LNCaP clone FGC (cell line): Measurements from ENCODE around the gene RAB33B.
"Not testable (repeated sequence)": the region's sequence is repeated elsewhere in the genome, so short reads cannot be mapped to it uniquely, and the experiment has no call there.

Experiments
- DNase-seq: peaks from one replicate; pipeline ENCODE4 v3.0.0-alpha.2; 2011; ENCODE audit warnings: low read depth
- H3K4me3 ChIP-seq: 2 replicates; pipeline ENCODE4 v1.5.1; 2011; ENCODE audit warnings: mild to moderate bottlenecking, low read depth, low read length, control low read depth
- TF ChIP-seq, protein P1 (sequence below): IDR thresholded peaks from 2 replicates; pipeline ENCODE4 v1.5.1; 2012; ENCODE audit warnings: mild to moderate bottlenecking; ENCODE audit not compliant: control insufficient read depth, insufficient read depth; ENCODE audit errors: extremely low read depth

RAB33B gene

DNA sequence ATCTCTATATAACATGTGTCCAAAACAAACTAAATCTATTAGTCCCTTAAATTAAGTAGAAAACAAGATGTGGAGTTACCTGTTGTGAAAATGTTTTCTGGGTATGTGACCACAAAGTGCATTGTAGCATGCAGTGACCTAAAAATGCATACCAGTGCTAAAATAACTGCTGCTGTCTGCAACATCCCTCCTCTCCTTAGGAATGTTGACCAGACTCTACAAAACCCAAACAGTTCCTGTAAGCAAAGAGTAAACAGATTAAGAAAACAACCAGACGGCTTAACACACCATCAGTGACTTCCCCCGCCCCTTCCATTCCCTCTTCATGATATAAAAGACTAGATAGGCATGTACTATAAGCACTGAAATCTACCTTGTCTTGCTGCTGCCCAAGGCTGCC lies 15.8 kb upstream of the RAB33B start:
- no peak for DNase-seq
- no peak overlapping the region for H3K4me3 ChIP-seq
- TF ChIP-seq, protein P1, sequence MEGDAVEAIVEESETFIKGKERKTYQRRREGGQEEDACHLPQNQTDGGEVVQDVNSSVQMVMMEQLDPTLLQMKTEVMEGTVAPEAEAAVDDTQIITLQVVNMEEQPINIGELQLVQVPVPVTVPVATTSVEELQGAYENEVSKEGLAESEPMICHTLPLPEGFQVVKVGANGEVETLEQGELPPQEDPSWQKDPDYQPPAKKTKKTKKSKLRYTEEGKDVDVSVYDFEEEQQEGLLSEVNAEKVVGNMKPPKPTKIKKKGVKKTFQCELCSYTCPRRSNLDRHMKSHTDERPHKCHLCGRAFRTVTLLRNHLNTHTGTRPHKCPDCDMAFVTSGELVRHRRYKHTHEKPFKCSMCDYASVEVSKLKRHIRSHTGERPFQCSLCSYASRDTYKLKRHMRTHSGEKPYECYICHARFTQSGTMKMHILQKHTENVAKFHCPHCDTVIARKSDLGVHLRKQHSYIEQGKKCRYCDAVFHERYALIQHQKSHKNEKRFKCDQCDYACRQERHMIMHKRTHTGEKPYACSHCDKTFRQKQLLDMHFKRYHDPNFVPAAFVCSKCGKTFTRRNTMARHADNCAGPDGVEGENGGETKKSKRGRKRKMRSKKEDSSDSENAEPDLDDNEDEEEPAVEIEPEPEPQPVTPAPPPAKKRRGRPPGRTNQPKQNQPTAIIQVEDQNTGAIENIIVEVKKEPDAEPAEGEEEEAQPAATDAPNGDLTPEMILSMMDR, result no peak

DNA sequence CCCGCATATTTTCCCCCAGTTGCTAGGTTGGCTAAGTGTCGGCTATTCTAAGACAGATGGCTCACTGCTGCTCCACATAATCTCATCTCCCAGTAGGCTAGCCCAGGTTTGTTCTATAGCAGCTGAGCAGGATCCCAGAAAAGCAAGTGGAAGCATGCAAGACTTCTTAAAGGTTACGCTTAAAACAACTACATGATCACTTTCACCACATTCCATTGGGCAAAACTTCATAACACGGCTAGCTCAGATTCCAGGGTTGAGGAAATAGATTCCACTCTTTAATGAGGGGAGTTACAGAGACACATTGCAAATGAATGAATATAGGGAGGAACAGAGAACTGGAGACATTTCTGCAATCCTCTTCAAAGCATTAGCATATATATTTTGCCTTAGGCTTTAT lies 12.9 kb upstream of the RAB33B start:
- TF ChIP-seq, protein P1, result no peak
- DNase-seq, result no peak
- H3K4me3 ChIP-seq, result no peak overlapping the region

DNA sequence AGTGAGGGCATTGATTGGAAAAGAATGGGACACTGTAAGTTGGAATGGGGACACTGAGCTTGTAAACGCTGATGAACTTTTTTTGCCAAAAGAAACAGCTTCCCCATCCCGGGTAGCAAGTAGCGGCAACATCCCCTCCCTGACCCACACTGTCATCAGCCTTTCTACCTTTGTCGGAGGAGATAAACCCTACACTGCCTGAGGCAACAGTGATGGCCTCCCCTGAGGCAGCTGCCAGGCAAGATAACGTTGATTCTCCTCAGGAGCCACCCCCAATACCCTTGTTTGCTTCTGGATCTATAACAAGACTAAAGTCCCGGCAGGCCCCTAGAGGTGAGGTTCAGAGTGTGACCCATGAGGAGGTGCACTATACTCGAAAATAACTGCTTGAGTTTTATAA lies 10.3 kb upstream of the RAB33B start:
- no peak for DNase-seq
- TF ChIP-seq, protein P1, result no peak

DNA sequence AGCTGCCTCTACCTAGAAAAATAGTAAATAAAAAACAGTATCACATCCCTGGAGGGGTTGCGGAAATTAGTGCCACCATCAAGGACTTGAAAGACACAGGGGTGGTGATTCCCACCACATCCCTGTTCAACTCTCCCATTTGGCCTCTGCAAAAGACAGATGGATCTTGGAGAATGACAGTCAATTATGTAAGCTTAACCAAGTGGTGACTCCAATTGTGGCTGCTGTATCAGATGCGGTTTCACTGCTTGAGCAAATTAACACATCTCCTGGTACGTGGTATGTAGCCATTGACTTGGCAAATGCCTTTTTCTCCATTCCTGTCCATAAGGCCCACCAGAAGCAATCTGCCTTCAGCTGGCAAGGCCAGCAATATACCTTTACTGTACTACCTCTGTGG lies 9.0 kb upstream of the RAB33B start:
- DNase-seq, H3K4me3 ChIP-seq: not testable (repeated sequence)

More for the DNA sequence above, 10.3 kb upstream of the RAB33B start:
- no peak overlapping the region for H3K4me3 ChIP-seq

DNA sequence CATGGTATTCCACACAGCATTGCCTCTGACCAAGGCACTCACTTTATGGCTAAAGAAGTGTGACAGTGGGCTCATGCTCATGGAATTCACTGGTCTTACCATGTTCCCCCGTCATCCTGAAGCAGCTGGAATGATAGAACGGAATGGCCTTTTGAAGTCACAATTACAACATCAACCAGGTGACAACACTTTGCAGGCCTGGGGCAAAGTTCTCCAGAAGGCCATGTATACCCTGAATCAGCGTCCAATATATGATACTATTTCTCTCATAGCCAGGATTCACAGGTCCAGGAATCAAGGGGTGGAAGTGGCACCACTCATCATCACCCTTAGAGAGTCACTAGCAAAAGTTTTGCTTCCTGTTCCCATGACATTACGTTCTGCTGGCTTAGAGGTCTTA lies 6.8 kb upstream of the RAB33B start:
- not testable (repeated sequence) for DNase-seq, H3K4me3 ChIP-seq

DNA sequence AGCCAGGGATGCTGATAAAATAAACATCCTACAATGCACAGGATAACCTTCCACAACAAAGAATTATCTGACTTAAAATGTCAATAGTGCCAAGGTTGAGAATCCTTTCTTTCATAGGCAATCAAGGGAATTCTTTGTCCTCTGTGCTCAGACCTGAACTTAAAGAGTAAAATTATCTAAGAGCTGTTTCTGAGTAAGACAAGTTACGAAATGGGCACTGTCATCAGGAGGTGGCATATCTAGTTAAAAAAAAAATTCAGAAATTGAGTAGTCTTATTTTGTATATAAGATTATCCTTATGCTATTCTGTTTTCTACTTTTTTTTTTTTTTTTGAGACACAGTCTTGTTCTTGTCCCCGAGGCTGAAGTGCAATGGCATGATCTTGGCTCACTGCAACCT lies 3.3 kb upstream of the RAB33B start:
- no peak for DNase-seq
- H3K4me3 ChIP-seq, result no peak overlapping the region
- TF ChIP-seq, protein P1, result no peak

DNA sequence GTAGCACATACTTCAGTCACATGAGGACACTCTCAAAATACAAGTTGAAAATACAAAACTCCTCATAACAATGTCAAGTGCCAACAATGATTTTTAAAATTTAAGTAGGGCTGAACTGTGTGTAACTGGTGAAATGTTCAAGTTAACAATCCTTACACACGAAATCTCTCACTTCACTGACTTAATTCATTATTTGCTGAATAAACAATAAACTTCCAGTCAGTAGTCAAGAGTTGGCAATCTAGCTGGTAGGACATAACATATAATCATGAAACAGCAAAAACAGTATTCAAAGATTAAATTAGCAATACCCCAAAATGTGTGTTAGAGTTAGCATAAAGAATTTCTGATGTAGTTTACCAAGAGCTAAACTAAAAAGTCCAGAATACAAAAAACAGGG lies 1.9 kb upstream of the RAB33B start:
- TF ChIP-seq, protein P1, result no peak
- H3K4me3 ChIP-seq, result peak overlapping the region; percentile 93
- no peak for DNase-seq

DNA sequence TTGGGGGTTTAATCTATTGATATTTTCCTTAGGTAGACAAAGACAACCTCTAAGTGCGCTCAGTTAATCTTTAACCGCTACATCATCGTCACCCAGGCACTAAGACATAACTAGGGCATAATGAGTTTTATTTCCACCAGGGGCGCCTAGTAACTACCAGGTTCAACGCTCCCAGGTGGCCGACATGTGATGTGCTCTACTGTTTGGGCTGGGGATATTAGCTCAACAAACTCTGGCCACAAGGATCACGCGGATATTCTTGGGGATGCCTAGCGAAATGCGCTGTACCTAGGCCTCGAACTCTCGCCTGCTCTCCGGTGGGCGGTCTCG lies 915 bp upstream of the RAB33B start:
- peak overlapping the region; percentile 93 for H3K4me3 ChIP-seq
- TF ChIP-seq, protein P1, result peak; percentile 55
- peak; percentile 75 for DNase-seq
